OCI-LY3 (cell line): ENCODE data around the gene PRPS2.

Experiments used
- H2AFZ ChIP-seq: fragments of 200-600, 300-600 bp; shearing (Covaris generic); 2 replicates; pipeline ENCODE4 v1.6.0; 2014; ENCODE audit warnings: antibody characterized with exemption, low read depth, low read length
- H3K27ac ChIP-seq: fragments of 200-600, 300-600 bp; sonication (generic); 2 replicates; pipeline ENCODE4 v1.5.1; 2014; ENCODE audit warnings: mild to moderate bottlenecking, low read length, moderate library complexity, mixed read lengths
- H3K27me3 ChIP-seq: fragments of 200-600, 300-600 bp; sonication (generic); 2 replicates; pipeline ENCODE4 v1.6.1; 2014; ENCODE audit warnings: low read depth, low read length, mixed read lengths
- H3K36me3 ChIP-seq: fragments of 200-600, 300-600 bp; sonication (generic); replicated peaks from 2 replicates; pipeline ENCODE3; 2014; ENCODE audit warnings: low read depth, low read length, mixed read lengths
- H3K4me1 ChIP-seq: fragments of 300-600, 200-600 bp; sonication (generic); 2 replicates; pipeline ENCODE4 v1.6.1; 2014; ENCODE audit warnings: low read length, mixed read lengths
- H3K4me2 ChIP-seq: fragments of 200-600, 300-600 bp; sonication (generic); 2 replicates; pipeline ENCODE4 v1.6.1; 2014; ENCODE audit warnings: low read length, mixed read lengths
- H3K4me3 ChIP-seq: fragments of 300-600, 200-600 bp; sonication (generic); 2 replicates; pipeline ENCODE4 v1.5.1; 2014; ENCODE audit warnings: antibody characterized with exemption, mild to moderate bottlenecking, low read length, moderate library complexity
- H3K79me2 ChIP-seq: fragments of 300-600, 200-600 bp; shearing (Covaris generic); 2 replicates; pipeline ENCODE4 v1.6.1; 2014; ENCODE audit warnings: mild to moderate bottlenecking, low read length, mixed read lengths
- H3K9ac ChIP-seq: fragments of 300-600, 200-600 bp; shearing (Covaris generic); 2 replicates; pipeline ENCODE4 v1.6.0; 2014; ENCODE audit warnings: mild to moderate bottlenecking, low read length, moderate library complexity
- H3K9me3 ChIP-seq: fragments of 200-600, 300-600 bp; shearing (Covaris generic); 2 replicates; pipeline ENCODE4 v1.6.1; 2014; ENCODE audit warnings: low read length, mixed read lengths; ENCODE audit not compliant: insufficient read depth
- H4K20me1 ChIP-seq: fragments of 200-600, 300-600 bp; sonication (generic); 2 replicates; pipeline ENCODE4 v1.6.1; 2016; ENCODE audit warnings: low read length, mixed read lengths; ENCODE audit not compliant: insufficient read depth
- CTCF ChIP-seq: fragments of 200-600, 300-600 bp; sonication (generic); IDR thresholded peaks from 2 replicates; pipeline ENCODE4 v1.5.1; 2014; ENCODE audit warnings: antibody characterized with exemption, low read length, low read depth
- EZH2phosphoT487 ChIP-seq: fragments of 200-600 bp; shearing (Covaris generic); IDR thresholded peaks from 2 replicates; pipeline ENCODE4 v1.6.1; 2018; ENCODE audit warnings: antibody characterized with exemption, mixed run types, low read depth

PRPS2 gene

GRCh38 chrX:12865359-12865758 lies 74.1 kb downstream of the PRPS2 start:
- Histone ChIP-seq H3K27ac (no peak overlapping the region), H3K4me1 (peaks cover 40% of the 10 kb centered on the region), H3K79me2 (no peaks in the 10 kb centered on the region), H3K9me3 (no peaks in the 10 kb centered on the region), H3K27me3 (no peaks in the 10 kb centered on the region), H3K36me3 (no peaks in the 10 kb centered on the region), H3K4me2 (0 out of 2 replicates have a peak overlapping the region, but pooled peaks have one; percentile 9), H3K9ac (no peak overlapping the region), H4K20me1 (no peaks in the 10 kb centered on the region), H2AFZ (no peak overlapping the region), H3K4me3 (no peak overlapping the region)
- TF ChIP-seq EZH2phosphoT487, result no peak
- no peak for TF ChIP-seq CTCF

GRCh38 chrX:12866451-12867377 lies 75.5 kb downstream of the PRPS2 start, which contains the start of gene TLR7:
Gene TLR7, plus strand, starts transcription at chrX:12867072. Its CDS starts 507 bp downstream, at chrX:12867579.
- Histone ChIP-seq H3K27ac (peak within 1 kb of the TSS; percentile 72), H3K4me1 (peaks cover 40% of the 10 kb centered on the region), H3K4me3 (peak within 1 kb of the TSS; percentile 61)

GRCh38 chrX:12867685-12868084 lies 76.5 kb downstream of the PRPS2 start:
- H3K4me1 ChIP-seq, result peaks cover 40% of the 10 kb centered on the region
- H3K9ac ChIP-seq, result peak overlapping the region; percentile 24; the same call in 1 of the 2 replicates
- H2AFZ ChIP-seq, result no peak overlapping the region
- H3K27ac ChIP-seq, result peak overlapping the region; percentile 72
- no peaks in the 10 kb centered on the region for H3K79me2 ChIP-seq
- H3K4me2 ChIP-seq, result peak overlapping the region; percentile 87
- H3K4me3 ChIP-seq, result peak overlapping the region; percentile 61; the same call in 1 of the 2 replicates
- no peaks in the 10 kb centered on the region for H3K9me3 ChIP-seq
- no peaks in the 10 kb centered on the region for H4K20me1 ChIP-seq
- no peaks in the 10 kb centered on the region for H3K27me3 ChIP-seq
- H3K36me3 ChIP-seq, result no peaks in the 10 kb centered on the region
- no peak for TF ChIP-seq CTCF
- no peak for TF ChIP-seq EZH2phosphoT487

More at GRCh38 chrX:12866451-12867377, 75.5 kb downstream of the PRPS2 start, which contains the start of gene TLR7:
- Histone ChIP-seq H4K20me1 (no peaks in the 10 kb centered on the region), H3K36me3 (no peaks in the 10 kb centered on the region), H3K9me3 (no peaks in the 10 kb centered on the region), H3K79me2 (no peaks in the 10 kb centered on the region), H3K9ac (peak within 1 kb of the TSS; percentile 36; the same call in 1 of the 2 replicates), H2AFZ (peak within 1 kb of the TSS; percentile 70; the same call in 1 of the 2 replicates), H3K4me2 (peak within 1 kb of the TSS; percentile 87), H3K27me3 (no peaks in the 10 kb centered on the region)
- TF ChIP-seq EZH2phosphoT487, result no peak
- TF ChIP-seq CTCF, result no peak

GRCh38 chrX:12868747-12869146 lies 77.5 kb downstream of the PRPS2 start:
- no peak overlapping the region for H3K4me3 ChIP-seq
- no peaks in the 10 kb centered on the region for H3K27me3 ChIP-seq
- no peaks in the 10 kb centered on the region for H3K9me3 ChIP-seq
- H3K9ac ChIP-seq, result no peak overlapping the region
- no peak for TF ChIP-seq EZH2phosphoT487
- no peak for TF ChIP-seq CTCF
- peaks cover 41% of the 10 kb centered on the region for H3K4me1 ChIP-seq
- 0 out of 2 replicates have a peak overlapping the region, but pooled peaks have one; percentile 87 for H3K4me2 ChIP-seq
- no peaks in the 10 kb centered on the region for H4K20me1 ChIP-seq
- H3K79me2 ChIP-seq, result no peaks in the 10 kb centered on the region
- no peak overlapping the region for H3K27ac ChIP-seq
- no peak overlapping the region for H2AFZ ChIP-seq
- H3K36me3 ChIP-seq, result no peaks in the 10 kb centered on the region
